ENCODE measurements around the gene FIS1. TPM values are rescaled to one million over a fixed set of nuclear protein-coding genes. Genes with fewer than 3 reads are reported as not detected.
"Not testable (repeated sequence)": the region's sequence is repeated elsewhere in the genome, so short reads cannot be mapped to it uniquely, and the experiment has no call there.

Gene FIS1
- total RNA-seq, 1 experiment from 2014 or later = 200 TPM

DNA sequence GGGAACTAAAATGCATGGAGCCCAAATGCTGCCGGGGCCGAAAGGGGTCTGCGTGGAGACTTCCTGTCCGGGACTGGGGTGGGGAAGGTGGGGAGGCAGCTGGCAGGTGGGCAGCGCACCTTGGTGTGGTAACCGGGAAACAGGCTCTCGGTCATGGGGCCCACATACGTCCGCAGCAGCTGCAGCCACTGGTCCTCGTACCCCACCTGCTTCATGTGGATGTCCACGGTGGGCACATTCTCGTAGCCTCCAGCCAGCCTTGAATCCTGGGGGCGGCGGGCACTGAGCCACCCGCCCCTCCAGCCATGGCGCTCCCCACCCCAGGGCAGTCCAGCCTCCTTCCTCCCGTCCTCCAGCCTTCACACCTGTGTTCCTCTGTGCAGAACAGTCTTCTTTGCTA is 37.4 kb downstream of the FIS1 start:
- Histone ChIP-seq H3K9me2 (ENCODE audit: insufficient read depth) (no peaks in the 10 kb centered on the region), H3K27ac (no peak overlapping the region), H4K20me1 (ENCODE audit: insufficient read depth) (no peaks in the 10 kb centered on the region), H2AFZ (no peak overlapping the region), H3K36me3 (ENCODE audit: low read depth) (no peaks in the 10 kb centered on the region), H3K27me3 (ENCODE audit: insufficient read depth, low read depth) (no peaks in the 10 kb centered on the region), H3K4me1 (replicated peaks; ENCODE audit: insufficient read depth) (no peaks in the 10 kb centered on the region), H3K4me2 (no peak overlapping the region), H3K9me3 (ENCODE audit: insufficient read depth, low read depth) (no peaks in the 10 kb centered on the region), H3F3A (ENCODE audit: insufficient read depth, low read depth) (no peaks in the 10 kb centered on the region), H3K4me3 (no peak overlapping the region), H3K79me2 (ENCODE audit: low read depth) (no peaks in the 10 kb centered on the region)
- DNase-seq = no peak
- intact Hi-C loops (cut with micrococcal nuclease; ENCODE audit: unreplicated experiment) = no loop called here
- ChIA-PET CTCF (interaction anchor here (0.6 kb wide), 1 partner anchor 13 kb away, joined by 3 read pairs; no protein-coding TSS in a partner anchor), POLR2A (ENCODE audit: unreplicated experiment) (no interaction called here)
- TF ChIP-seq, protein P1, sequence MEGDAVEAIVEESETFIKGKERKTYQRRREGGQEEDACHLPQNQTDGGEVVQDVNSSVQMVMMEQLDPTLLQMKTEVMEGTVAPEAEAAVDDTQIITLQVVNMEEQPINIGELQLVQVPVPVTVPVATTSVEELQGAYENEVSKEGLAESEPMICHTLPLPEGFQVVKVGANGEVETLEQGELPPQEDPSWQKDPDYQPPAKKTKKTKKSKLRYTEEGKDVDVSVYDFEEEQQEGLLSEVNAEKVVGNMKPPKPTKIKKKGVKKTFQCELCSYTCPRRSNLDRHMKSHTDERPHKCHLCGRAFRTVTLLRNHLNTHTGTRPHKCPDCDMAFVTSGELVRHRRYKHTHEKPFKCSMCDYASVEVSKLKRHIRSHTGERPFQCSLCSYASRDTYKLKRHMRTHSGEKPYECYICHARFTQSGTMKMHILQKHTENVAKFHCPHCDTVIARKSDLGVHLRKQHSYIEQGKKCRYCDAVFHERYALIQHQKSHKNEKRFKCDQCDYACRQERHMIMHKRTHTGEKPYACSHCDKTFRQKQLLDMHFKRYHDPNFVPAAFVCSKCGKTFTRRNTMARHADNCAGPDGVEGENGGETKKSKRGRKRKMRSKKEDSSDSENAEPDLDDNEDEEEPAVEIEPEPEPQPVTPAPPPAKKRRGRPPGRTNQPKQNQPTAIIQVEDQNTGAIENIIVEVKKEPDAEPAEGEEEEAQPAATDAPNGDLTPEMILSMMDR (conservative IDR thresholded peaks at IDR 0.05) = no peak
- no peak for TF ChIP-seq EZH2 (IDR thresholded peaks at IDR 0.05; ENCODE audit: low read depth)
- BruUV-seq (replicated peaks) = no TSS peak

DNA sequence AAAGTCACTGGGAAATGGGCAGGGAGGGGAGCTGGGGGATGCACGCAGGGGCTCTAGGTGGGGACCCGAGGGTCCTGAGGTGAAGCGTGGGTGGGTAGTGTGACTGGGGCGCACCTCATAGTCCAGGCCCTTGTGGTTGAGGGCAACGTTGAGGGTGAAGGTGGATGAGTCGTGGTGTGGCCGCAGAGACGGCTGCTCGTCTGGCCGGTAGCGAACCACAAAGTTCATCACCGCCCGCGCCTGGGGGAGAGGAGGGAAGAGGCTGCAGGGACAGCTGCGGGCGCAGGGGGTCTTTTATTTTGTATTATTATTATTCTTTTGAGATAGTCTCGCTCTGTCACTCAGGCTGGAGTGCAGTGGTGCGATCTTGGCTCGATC is 38.2 kb downstream of the FIS1 start:
- no peak overlapping the region for H3K4me3 ChIP-seq
- H4K20me1 ChIP-seq (ENCODE audit: insufficient read depth) = no peaks in the 10 kb centered on the region
- no TSS peak for BruUV-seq (replicated peaks)
- no peak overlapping the region for H3K27ac ChIP-seq
- no peaks in the 10 kb centered on the region for H3K36me3 ChIP-seq (ENCODE audit: low read depth)
- CTCF ChIA-PET = no interaction called here
- H3K4me1 ChIP-seq (replicated peaks; ENCODE audit: insufficient read depth) = no peaks in the 10 kb centered on the region
- H3K9me2 ChIP-seq (ENCODE audit: insufficient read depth) = no peaks in the 10 kb centered on the region
- DNase-seq = no peak
- H3K27me3 ChIP-seq (ENCODE audit: insufficient read depth, low read depth) = no peaks in the 10 kb centered on the region
- no peaks in the 10 kb centered on the region for H3K79me2 ChIP-seq (ENCODE audit: low read depth)
- H3K4me2 ChIP-seq = no peak overlapping the region
- H3F3A ChIP-seq (ENCODE audit: insufficient read depth, low read depth) = no peaks in the 10 kb centered on the region
- TF ChIP-seq EZH2 (IDR thresholded peaks at IDR 0.05; ENCODE audit: low read depth) = no peak
- TF ChIP-seq, protein P1 (conservative IDR thresholded peaks at IDR 0.05) = no peak
- POLR2A ChIA-PET (ENCODE audit: unreplicated experiment) = no interaction called here
- H2AFZ ChIP-seq = no peak overlapping the region
- no peaks in the 10 kb centered on the region for H3K9me3 ChIP-seq (ENCODE audit: insufficient read depth, low read depth)
- intact Hi-C loops (cut with micrococcal nuclease; ENCODE audit: unreplicated experiment) = no loop called here

DNA sequence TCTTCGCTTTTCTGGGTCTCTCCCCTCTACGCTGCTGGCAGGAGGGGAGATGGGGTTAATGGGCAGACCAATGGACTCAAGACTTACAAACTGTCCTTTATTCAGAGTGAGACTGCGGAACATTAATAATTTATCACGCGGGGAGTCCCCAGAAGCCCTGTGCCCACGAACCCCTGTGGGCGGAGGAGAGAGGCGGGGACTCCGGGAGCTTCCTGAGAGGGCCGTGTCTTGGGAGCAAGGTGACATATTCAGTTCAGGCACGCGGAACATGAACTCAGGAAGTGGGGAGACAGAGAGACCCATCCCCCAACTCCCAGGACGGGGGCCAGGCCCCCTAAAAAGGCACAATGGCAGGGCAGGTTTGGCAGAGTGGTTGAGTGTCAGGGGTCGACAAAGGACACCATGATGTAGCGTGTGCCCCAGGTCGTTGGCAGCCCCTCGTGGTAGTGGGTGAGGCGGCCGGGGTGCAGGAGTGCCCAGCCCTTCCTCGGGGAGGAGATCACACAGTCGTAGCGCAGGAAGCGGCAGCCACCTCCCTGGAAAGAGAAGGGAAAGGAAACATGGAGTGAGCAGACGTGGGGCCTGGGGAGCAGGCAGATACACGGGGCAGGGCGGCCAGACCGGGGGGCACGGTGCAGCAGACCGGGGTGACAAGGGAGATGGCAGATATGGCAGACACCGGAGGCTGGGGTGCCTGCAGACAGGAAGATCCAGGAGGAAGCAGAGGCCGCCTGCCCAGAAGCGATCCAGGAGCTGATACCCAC is 38.8 kb downstream of the FIS1 start:
- CTCF ChIA-PET = interaction anchor here (0.5 kb wide), 1 partner anchor 40 kb away, joined by 8 read pairs; no protein-coding TSS in a partner anchor
- no peak overlapping the region for H3K27ac ChIP-seq
- no peaks in the 10 kb centered on the region for H3K36me3 ChIP-seq (ENCODE audit: low read depth)
- BruUV-seq (replicated peaks) = no TSS peak
- H3K79me2 ChIP-seq (ENCODE audit: low read depth) = no peaks in the 10 kb centered on the region
- POLR2A ChIA-PET (ENCODE audit: unreplicated experiment) = no interaction called here
- no peak overlapping the region for H3K4me2 ChIP-seq
- H3K9me3 ChIP-seq (ENCODE audit: insufficient read depth, low read depth) = no peaks in the 10 kb centered on the region
- TF ChIP-seq EZH2 (IDR thresholded peaks at IDR 0.05; ENCODE audit: low read depth) = no peak
- TF ChIP-seq, protein P1 (conservative IDR thresholded peaks at IDR 0.05) = no peak
- H2AFZ ChIP-seq = no peak overlapping the region
- H4K20me1 ChIP-seq (ENCODE audit: insufficient read depth) = no peaks in the 10 kb centered on the region
- intact Hi-C loops (cut with micrococcal nuclease; ENCODE audit: unreplicated experiment) = no loop called here
- no peaks in the 10 kb centered on the region for H3F3A ChIP-seq (ENCODE audit: insufficient read depth, low read depth)
- no peak overlapping the region for H3K4me3 ChIP-seq
- no peaks in the 10 kb centered on the region for H3K27me3 ChIP-seq (ENCODE audit: insufficient read depth, low read depth)
- H3K9me2 ChIP-seq (ENCODE audit: insufficient read depth) = no peaks in the 10 kb centered on the region
- no peak for DNase-seq
- H3K4me1 ChIP-seq (replicated peaks; ENCODE audit: insufficient read depth) = no peaks in the 10 kb centered on the region

DNA sequence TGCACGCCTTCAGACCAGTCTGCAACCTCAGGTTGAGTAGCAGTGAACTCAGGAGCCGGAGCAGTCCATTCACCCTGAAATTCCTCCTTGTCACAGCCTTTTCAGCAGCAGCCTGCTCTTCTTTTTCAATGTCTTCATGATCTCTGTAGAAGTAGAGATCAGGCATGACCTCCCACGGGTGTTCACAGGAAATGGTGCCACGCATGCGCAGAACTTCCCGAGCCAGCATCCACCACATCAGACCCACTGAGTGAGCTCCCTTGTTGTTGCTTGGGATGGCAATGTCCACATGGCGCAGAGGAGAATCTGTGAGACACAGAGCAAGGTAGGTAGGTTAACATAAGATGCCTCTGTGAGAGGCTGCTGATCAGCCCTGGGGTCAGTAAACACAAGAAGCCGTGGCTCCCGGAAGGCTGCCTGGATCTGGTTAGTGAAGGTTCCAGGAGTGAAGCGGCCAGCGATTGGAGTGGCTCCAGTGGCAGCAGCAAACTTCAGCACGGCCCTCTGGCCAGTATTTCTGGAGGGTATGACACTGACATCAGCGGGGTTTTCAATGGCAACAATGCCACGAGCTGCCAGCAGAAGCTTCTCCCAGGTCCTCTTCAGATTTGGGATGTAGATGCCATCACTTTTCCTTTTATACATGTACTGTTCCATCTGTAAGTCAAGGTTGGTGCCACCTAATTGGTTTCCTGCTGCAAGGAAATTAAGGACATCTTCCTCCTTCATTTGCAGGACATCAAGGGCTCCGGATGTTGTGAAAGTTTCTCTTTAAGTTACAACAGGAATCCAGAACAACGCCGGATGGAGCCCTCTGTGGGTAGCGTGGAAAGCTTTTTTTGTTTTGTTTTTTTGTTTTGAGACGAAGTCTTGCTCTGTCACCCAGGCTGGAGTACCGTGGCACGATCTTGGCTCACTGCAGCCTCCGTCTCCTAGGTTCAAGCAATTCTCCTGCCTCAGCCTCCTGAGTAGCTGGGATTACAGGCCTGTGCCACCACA is 40.8 kb downstream of the FIS1 start:
- H3K27ac ChIP-seq; BruUV-seq (replicated peaks); H3K36me3 ChIP-seq (ENCODE audit: low read depth); H3K9me2 ChIP-seq (ENCODE audit: insufficient read depth); H4K20me1 ChIP-seq (ENCODE audit: insufficient read depth); H3K9me3 ChIP-seq (ENCODE audit: insufficient read depth, low read depth); DNase-seq; H3K79me2 ChIP-seq (ENCODE audit: low read depth); CTCF ChIA-PET; H3F3A ChIP-seq (ENCODE audit: insufficient read depth, low read depth); H3K4me2 ChIP-seq; intact Hi-C loops (cut with micrococcal nuclease; ENCODE audit: unreplicated experiment); H3K4me1 ChIP-seq (replicated peaks; ENCODE audit: insufficient read depth); H3K27me3 ChIP-seq (ENCODE audit: insufficient read depth, low read depth); H3K4me3 ChIP-seq; H2AFZ ChIP-seq: not testable (repeated sequence)
- POLR2A ChIA-PET (ENCODE audit: unreplicated experiment) = interaction anchor here (0.6 to 0.7 kb wide), 2 partner anchors 327 to 1039 kb away, joined by 5 to 13 read pairs; no protein-coding TSS in a partner anchor

Measured in PC-9 (cell line).